Hepatocyte (in vitro differentiated cells): ENCODE results near the gene CDK3.

Source experiments
- CTCF ChIP-seq: fragments of 200-600 bp; sonication (generic); IDR thresholded peaks from 2 replicates; pipeline ENCODE4 v1.5.1; 2016; ENCODE audit warnings: antibody characterized with exemption, mild to moderate bottlenecking; ENCODE audit not compliant: poor library complexity
- EZH2 ChIP-seq: fragments of 200-600 bp; sonication (generic); IDR thresholded peaks from 2 replicates; pipeline ENCODE4 v1.6.1; 2016; ENCODE audit warnings: antibody characterized with exemption, mild to moderate bottlenecking, borderline replicate concordance

- TF ChIP-seq CTCF (no peak), EZH2 (no peak)
Observed at GRCh38 chr17:76039121-76039520, 38.5 kb downstream of the CDK3 start.
